ENCODE data around the gene TRIM43B.
"Not testable (repeated sequence)": the region's sequence is repeated elsewhere in the genome, so short reads cannot be mapped to it uniquely, and the experiment has no call there.

Gene TRIM43B

GRCh38 chr2:95484654-95485053 lies at the start of gene TRIM43B:
Gene TRIM43B, minus strand, starts transcription at chr2:95484754. Its CDS starts 2,040 bp downstream, at chr2:95482714.
- not testable (repeated sequence) for H3K4me3 ChIP-seq (ENCODE audit: low read depth in 1 of 2, low read length in 2 of 2); H3K9me3 ChIP-seq (ENCODE audit: low read length); H3K9ac ChIP-seq (ENCODE audit: low read length); H3K36me3 ChIP-seq (ENCODE audit: insufficient read depth, low read length); H3K27ac ChIP-seq (ENCODE audit: low read depth, low read length); H3K4me1 ChIP-seq (ENCODE audit: insufficient read depth, low read length); H3K27me3 ChIP-seq (ENCODE audit: control insufficient read depth in 1 of 2, insufficient read depth in 2 of 2, low read length in 2 of 2)

GRCh38 chr2:95531254-95531771 lies 46.8 kb upstream of the TRIM43B start:
- no peaks in the 10 kb centered on the region for H3K4me1 ChIP-seq (ENCODE audit: insufficient read depth, low read length)
- no peak overlapping the region for H3K9ac ChIP-seq (ENCODE audit: low read length)
- H3K27me3 ChIP-seq (ENCODE audit: control insufficient read depth in 1 of 2, insufficient read depth in 2 of 2, low read length in 2 of 2), result no peaks in the 10 kb centered on the region
- no peak overlapping the region for H3K27ac ChIP-seq (ENCODE audit: low read depth, low read length)
- no peaks in the 10 kb centered on the region for H3K9me3 ChIP-seq (ENCODE audit: low read length)
- H3K36me3 ChIP-seq (ENCODE audit: insufficient read depth, low read length), result peaks cover 9% of the 10 kb centered on the region
- no peak overlapping the region for H3K4me3 ChIP-seq (ENCODE audit: low read depth in 1 of 2, low read length in 2 of 2)

GRCh38 chr2:95530734-95531133 lies 46.2 kb upstream of the TRIM43B start:
- Histone ChIP-seq H3K27me3 (ENCODE audit: control insufficient read depth in 1 of 2, insufficient read depth in 2 of 2, low read length in 2 of 2) (no peaks in the 10 kb centered on the region), H3K27ac (ENCODE audit: low read depth, low read length) (no peak overlapping the region), H3K36me3 (ENCODE audit: insufficient read depth, low read length) (peaks cover 9% of the 10 kb centered on the region), H3K4me1 (ENCODE audit: insufficient read depth, low read length) (peaks cover 1% of the 10 kb centered on the region), H3K9ac (ENCODE audit: low read length) (no peak overlapping the region), H3K9me3 (ENCODE audit: low read length) (no peaks in the 10 kb centered on the region), H3K4me3 (ENCODE audit: low read depth in 1 of 2, low read length in 2 of 2) (no peak overlapping the region)

GRCh38 chr2:95526360-95527341 lies 42.1 kb upstream of the TRIM43B start:
- peak overlapping the region; percentile 23 for H3K9ac ChIP-seq (ENCODE audit: low read length)
- H3K4me3 ChIP-seq (ENCODE audit: low read depth in 1 of 2, low read length in 2 of 2), result peak overlapping the region; percentile 73 to 93
- H3K27ac ChIP-seq (ENCODE audit: low read depth, low read length), result peak overlapping the region; percentile 65
- H3K36me3 ChIP-seq (ENCODE audit: insufficient read depth, low read length), result peaks cover 9% of the 10 kb centered on the region
- H3K4me1 ChIP-seq (ENCODE audit: insufficient read depth, low read length), result peaks cover 6% of the 10 kb centered on the region
- H3K27me3 ChIP-seq (ENCODE audit: control insufficient read depth in 1 of 2, insufficient read depth in 2 of 2, low read length in 2 of 2), result no peaks in the 10 kb centered on the region
- H3K9me3 ChIP-seq (ENCODE audit: low read length), result no peaks in the 10 kb centered on the region

GRCh38 chr2:95525294-95526035 lies 40.9 kb upstream of the TRIM43B start:
- H3K27ac ChIP-seq (ENCODE audit: low read depth, low read length), result no peak overlapping the region
- peak overlapping the region in 1 of 2 donors; percentile 73 for H3K4me3 ChIP-seq (ENCODE audit: low read depth in 1 of 2, low read length in 2 of 2)
- peaks cover under 1% of the 10 kb centered on the region for H3K36me3 ChIP-seq (ENCODE audit: insufficient read depth, low read length)
- no peaks in the 10 kb centered on the region for H3K27me3 ChIP-seq (ENCODE audit: control insufficient read depth in 1 of 2, insufficient read depth in 2 of 2, low read length in 2 of 2)
- peak overlapping the region; percentile 23 for H3K9ac ChIP-seq (ENCODE audit: low read length)
- peaks cover 6% of the 10 kb centered on the region for H3K4me1 ChIP-seq (ENCODE audit: insufficient read depth, low read length)
- H3K9me3 ChIP-seq (ENCODE audit: low read length), result no peaks in the 10 kb centered on the region

GRCh38 chr2:95524195-95524594 lies 39.6 kb upstream of the TRIM43B start:
- H3K36me3 ChIP-seq (ENCODE audit: insufficient read depth, low read length), result no peaks in the 10 kb centered on the region
- H3K27ac ChIP-seq (ENCODE audit: low read depth, low read length), result no peak overlapping the region
- H3K4me1 ChIP-seq (ENCODE audit: insufficient read depth, low read length), result peaks cover 6% of the 10 kb centered on the region
- no peak overlapping the region for H3K9ac ChIP-seq (ENCODE audit: low read length)
- H3K9me3 ChIP-seq (ENCODE audit: low read length), result no peaks in the 10 kb centered on the region
- H3K27me3 ChIP-seq (ENCODE audit: control insufficient read depth in 1 of 2, insufficient read depth in 2 of 2, low read length in 2 of 2), result no peaks in the 10 kb centered on the region
- no peak overlapping the region for H3K4me3 ChIP-seq (ENCODE audit: low read depth in 1 of 2, low read length in 2 of 2)

GRCh38 chr2:95514718-95515117 lies 30.2 kb upstream of the TRIM43B start:
- Histone ChIP-seq H3K27ac (ENCODE audit: low read depth, low read length) (no peak overlapping the region), H3K27me3 (ENCODE audit: control insufficient read depth in 1 of 2, insufficient read depth in 2 of 2, low read length in 2 of 2) (no peaks in the 10 kb centered on the region)

GRCh38 chr2:95514226-95514625 lies 29.7 kb upstream of the TRIM43B start:
- not testable (repeated sequence) for H3K27me3 ChIP-seq (ENCODE audit: control insufficient read depth in 1 of 2, insufficient read depth in 2 of 2, low read length in 2 of 2); H3K27ac ChIP-seq (ENCODE audit: low read depth, low read length); H3K9me3 ChIP-seq (ENCODE audit: low read length); H3K4me1 ChIP-seq (ENCODE audit: insufficient read depth, low read length); H3K9ac ChIP-seq (ENCODE audit: low read length); H3K36me3 ChIP-seq (ENCODE audit: insufficient read depth, low read length); H3K4me3 ChIP-seq (ENCODE audit: low read depth in 1 of 2, low read length in 2 of 2)

More at GRCh38 chr2:95514718-95515117, 30.2 kb upstream of the TRIM43B start:
- no peaks in the 10 kb centered on the region for H3K9me3 ChIP-seq (ENCODE audit: low read length)
- no peak overlapping the region for H3K4me3 ChIP-seq (ENCODE audit: low read depth in 1 of 2, low read length in 2 of 2)
- H3K4me1 ChIP-seq (ENCODE audit: insufficient read depth, low read length), result no peaks in the 10 kb centered on the region
- H3K36me3 ChIP-seq (ENCODE audit: insufficient read depth, low read length), result no peaks in the 10 kb centered on the region
- no peak overlapping the region for H3K9ac ChIP-seq (ENCODE audit: low read length)

GRCh38 chr2:95509408-95509807 lies 24.9 kb upstream of the TRIM43B start:
- Histone ChIP-seq H3K4me3 (ENCODE audit: low read depth in 1 of 2, low read length in 2 of 2) (no peak overlapping the region), H3K9me3 (ENCODE audit: low read length) (no peaks in the 10 kb centered on the region), H3K4me1 (ENCODE audit: insufficient read depth, low read length) (no peaks in the 10 kb centered on the region), H3K36me3 (ENCODE audit: insufficient read depth, low read length) (no peaks in the 10 kb centered on the region), H3K27me3 (ENCODE audit: control insufficient read depth in 1 of 2, insufficient read depth in 2 of 2, low read length in 2 of 2) (no peaks in the 10 kb centered on the region), H3K27ac (ENCODE audit: low read depth, low read length) (no peak overlapping the region), H3K9ac (ENCODE audit: low read length) (no peak overlapping the region)

- Histone ChIP-seq H3K4me3 (ENCODE audit: low read depth in 1 of 2, low read length in 2 of 2) (no peak overlapping the region), H3K27me3 (ENCODE audit: control insufficient read depth in 1 of 2, insufficient read depth in 2 of 2, low read length in 2 of 2) (no peaks in the 10 kb centered on the region), H3K36me3 (ENCODE audit: insufficient read depth, low read length) (no peaks in the 10 kb centered on the region), H3K4me1 (ENCODE audit: insufficient read depth, low read length) (no peaks in the 10 kb centered on the region), H3K27ac (ENCODE audit: low read depth, low read length) (no peak overlapping the region), H3K9me3 (ENCODE audit: low read length) (no peaks in the 10 kb centered on the region), H3K9ac (ENCODE audit: low read length) (no peak overlapping the region)
These were observed 20.7 kb upstream of the TRIM43B start for GRCh38 chr2:95505222-95505621.

- no peak overlapping the region for H3K9ac ChIP-seq (ENCODE audit: low read length)
- H3K4me1 ChIP-seq (ENCODE audit: insufficient read depth, low read length), result no peaks in the 10 kb centered on the region
- no peak overlapping the region for H3K27ac ChIP-seq (ENCODE audit: low read depth, low read length)
- H3K4me3 ChIP-seq (ENCODE audit: low read depth in 1 of 2, low read length in 2 of 2), result no peak overlapping the region
- no peaks in the 10 kb centered on the region for H3K9me3 ChIP-seq (ENCODE audit: low read length)
- H3K27me3 ChIP-seq (ENCODE audit: control insufficient read depth in 1 of 2, insufficient read depth in 2 of 2, low read length in 2 of 2), result no peaks in the 10 kb centered on the region
- no peaks in the 10 kb centered on the region for H3K36me3 ChIP-seq (ENCODE audit: insufficient read depth, low read length)
These were observed 16.3 kb upstream of the TRIM43B start for GRCh38 chr2:95500854-95501253.

Measured in muscle layer of colon (tissue), 2 donors.